Measurements from ENCODE around the gene CYP2W1.

- TF ChIP-seq POLR2A (IDR thresholded peaks at IDR 0.05; ENCODE audit: borderline replicate concordance, extremely low read depth, insufficient read depth, insufficient read length) (no peak), CTCF (IDR thresholded peaks at IDR 0.05 in 2 of 3, conservative IDR thresholded peaks at IDR 0.05 in 1 of 3; ENCODE audit: borderline replicate concordance in 1 of 3, insufficient read depth in 1 of 3, low read depth in 2 of 3, low read length in 2 of 3) (no peak), ELF1 (IDR thresholded peaks at IDR 0.05; ENCODE audit: borderline replicate concordance, low read depth) (no peak), CBX3 (IDR thresholded peaks at IDR 0.05; ENCODE audit: low read depth) (no peak)
Measured at GRCh38 chr7:1011297-1012003, 28.5 kb downstream of the CYP2W1 start.
